ENCODE measurements around the gene PTCRA.

Gene PTCRA

GRCh38 chr6:42974919-42975505, 59.2 kb downstream of the PTCRA start:
- no peak for DNase-seq (ENCODE audit: low spot score)
